ENCODE measurements around the gene SIGLEC14. TPM values are rescaled to one million over a fixed set of nuclear protein-coding genes. Genes with fewer than 3 reads are reported as not detected.
"Not testable (repeated sequence)": the region's sequence is repeated elsewhere in the genome, so short reads cannot be mapped to it uniquely, and the experiment has no call there.

The SIGLEC14 gene
- total RNA-seq, 1 donor from 2014 or later, result not detected

GRCh38 chr19:51632126-51632525 lies 14.5 kb downstream of the SIGLEC14 start:
- H3K36me3 Mint-ChIP-seq (ENCODE audit: unreplicated experiment), result no peaks in the 10 kb centered on the region
- TF ChIP-seq, protein P1, sequence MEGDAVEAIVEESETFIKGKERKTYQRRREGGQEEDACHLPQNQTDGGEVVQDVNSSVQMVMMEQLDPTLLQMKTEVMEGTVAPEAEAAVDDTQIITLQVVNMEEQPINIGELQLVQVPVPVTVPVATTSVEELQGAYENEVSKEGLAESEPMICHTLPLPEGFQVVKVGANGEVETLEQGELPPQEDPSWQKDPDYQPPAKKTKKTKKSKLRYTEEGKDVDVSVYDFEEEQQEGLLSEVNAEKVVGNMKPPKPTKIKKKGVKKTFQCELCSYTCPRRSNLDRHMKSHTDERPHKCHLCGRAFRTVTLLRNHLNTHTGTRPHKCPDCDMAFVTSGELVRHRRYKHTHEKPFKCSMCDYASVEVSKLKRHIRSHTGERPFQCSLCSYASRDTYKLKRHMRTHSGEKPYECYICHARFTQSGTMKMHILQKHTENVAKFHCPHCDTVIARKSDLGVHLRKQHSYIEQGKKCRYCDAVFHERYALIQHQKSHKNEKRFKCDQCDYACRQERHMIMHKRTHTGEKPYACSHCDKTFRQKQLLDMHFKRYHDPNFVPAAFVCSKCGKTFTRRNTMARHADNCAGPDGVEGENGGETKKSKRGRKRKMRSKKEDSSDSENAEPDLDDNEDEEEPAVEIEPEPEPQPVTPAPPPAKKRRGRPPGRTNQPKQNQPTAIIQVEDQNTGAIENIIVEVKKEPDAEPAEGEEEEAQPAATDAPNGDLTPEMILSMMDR (IDR thresholded peaks at IDR 0.05; ENCODE audit: partially characterized antibody, unreplicated experiment), result no peak
- DNase-seq, result no peak
- H3K27me3 Mint-ChIP-seq (ENCODE audit: unreplicated experiment), result peaks cover 5% of the 10 kb centered on the region
- no peak overlapping the region for H3K4me3 Mint-ChIP-seq (ENCODE audit: unreplicated experiment)
- H3K9me3 Mint-ChIP-seq (ENCODE audit: unreplicated experiment), result peaks cover 2% of the 10 kb centered on the region
- H3K4me1 Mint-ChIP-seq (ENCODE audit: low read depth, unreplicated experiment), result no peaks in the 10 kb centered on the region
- no peak overlapping the region for H3K27ac Mint-ChIP-seq (ENCODE audit: unreplicated experiment)

- not testable (repeated sequence) for H3K27me3 Mint-ChIP-seq (ENCODE audit: unreplicated experiment); H3K36me3 Mint-ChIP-seq (ENCODE audit: unreplicated experiment); H3K9me3 Mint-ChIP-seq (ENCODE audit: unreplicated experiment); H3K4me1 Mint-ChIP-seq (ENCODE audit: low read depth, unreplicated experiment); DNase-seq; H3K27ac Mint-ChIP-seq (ENCODE audit: unreplicated experiment); H3K4me3 Mint-ChIP-seq (ENCODE audit: unreplicated experiment)
Measured at GRCh38 chr19:51630315-51630714, 16.3 kb downstream of the SIGLEC14 start, which contains the start of gene SIGLEC5. Gene SIGLEC5, minus strand, starts transcription at chr19:51630401. Its CDS starts 66 bp downstream, at chr19:51630335.

- Mint-ChIP-seq H3K4me3 (ENCODE audit: unreplicated experiment) (no peak overlapping the region), H3K4me1 (ENCODE audit: low read depth, unreplicated experiment) (no peaks in the 10 kb centered on the region), H3K27me3 (ENCODE audit: unreplicated experiment) (peaks cover 10% of the 10 kb centered on the region), H3K36me3 (ENCODE audit: unreplicated experiment) (no peaks in the 10 kb centered on the region), H3K9me3 (ENCODE audit: unreplicated experiment) (peaks cover 2% of the 10 kb centered on the region), H3K27ac (ENCODE audit: unreplicated experiment) (no peak overlapping the region)
- TF ChIP-seq, protein P1 (IDR thresholded peaks at IDR 0.05; ENCODE audit: partially characterized antibody, unreplicated experiment), result no peak
- DNase-seq, result no peak
Measured at GRCh38 chr19:51628153-51628939, 18.3 kb downstream of the SIGLEC14 start.

DNA sequence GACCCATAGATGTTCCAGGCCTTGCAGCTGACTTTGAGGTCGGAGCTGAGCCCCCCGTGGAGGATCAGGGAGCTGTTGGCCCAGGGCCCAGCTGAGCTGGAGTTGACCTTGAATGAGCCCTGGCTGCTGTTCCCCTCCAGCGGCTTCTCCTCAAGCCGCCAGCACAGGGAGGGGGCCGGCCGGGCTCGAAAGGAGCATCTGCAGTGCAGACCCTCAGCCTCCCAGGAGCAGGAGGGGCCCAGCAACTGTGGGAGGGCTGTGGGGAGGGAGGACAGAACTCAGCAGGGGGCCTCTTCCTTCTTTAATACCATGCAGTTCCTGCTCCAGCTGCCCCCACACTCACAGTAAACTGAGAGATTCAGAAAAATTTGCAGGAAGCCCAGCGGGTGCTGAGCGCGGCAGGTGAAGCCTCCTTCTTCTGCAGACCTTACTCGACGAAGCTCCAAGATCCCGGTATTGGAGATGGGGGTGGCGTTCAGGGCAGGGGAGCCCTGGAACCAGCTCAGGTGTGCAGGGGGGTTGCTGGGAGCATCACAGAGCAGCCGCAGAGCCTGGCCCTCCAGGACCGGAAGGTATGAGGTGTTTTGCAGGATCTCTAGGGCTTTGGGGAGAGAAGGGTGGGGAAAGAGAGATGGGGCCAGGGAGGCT lies 19.0 kb downstream of the SIGLEC14 start:
- no peaks in the 10 kb centered on the region for H3K4me1 Mint-ChIP-seq (ENCODE audit: low read depth, unreplicated experiment)
- H3K27me3 Mint-ChIP-seq (ENCODE audit: unreplicated experiment), result peaks cover 10% of the 10 kb centered on the region
- H3K4me3 Mint-ChIP-seq (ENCODE audit: unreplicated experiment), result no peak overlapping the region
- TF ChIP-seq, protein P1 (IDR thresholded peaks at IDR 0.05; ENCODE audit: partially characterized antibody, unreplicated experiment), result no peak
- H3K36me3 Mint-ChIP-seq (ENCODE audit: unreplicated experiment), result no peaks in the 10 kb centered on the region
- H3K27ac Mint-ChIP-seq (ENCODE audit: unreplicated experiment), result no peak overlapping the region
- no peak for DNase-seq
- peaks cover 2% of the 10 kb centered on the region for H3K9me3 Mint-ChIP-seq (ENCODE audit: unreplicated experiment)

DNA sequence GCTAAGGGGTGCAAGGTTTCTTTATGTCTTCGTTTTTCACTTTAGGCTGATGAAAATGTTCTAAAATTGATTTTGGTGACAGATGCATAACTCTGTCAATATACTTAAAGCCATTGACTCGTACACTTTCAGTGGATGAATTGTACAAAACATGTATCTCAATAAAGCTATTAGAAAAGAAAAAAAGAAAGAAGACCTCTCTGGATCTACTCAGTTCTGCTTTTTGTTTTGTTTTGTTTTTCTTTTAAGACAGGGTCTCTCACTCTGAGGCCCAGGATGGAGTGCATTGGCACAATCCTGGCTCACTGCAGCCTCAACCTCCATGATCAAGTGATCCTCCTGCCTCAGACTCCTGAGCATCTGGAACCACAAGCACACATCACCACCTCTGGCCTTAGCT lies 19.9 kb downstream of the SIGLEC14 start:
- Mint-ChIP-seq H3K27ac (ENCODE audit: unreplicated experiment) (no peak overlapping the region), H3K9me3 (ENCODE audit: unreplicated experiment) (peaks cover 2% of the 10 kb centered on the region)

More for the DNA sequence above, 19.9 kb downstream of the SIGLEC14 start:
- Mint-ChIP-seq H3K27me3 (ENCODE audit: unreplicated experiment) (peaks cover 10% of the 10 kb centered on the region), H3K4me3 (ENCODE audit: unreplicated experiment) (no peak overlapping the region), H3K36me3 (ENCODE audit: unreplicated experiment) (no peaks in the 10 kb centered on the region), H3K4me1 (ENCODE audit: low read depth, unreplicated experiment) (no peaks in the 10 kb centered on the region)
- DNase-seq, result no peak
- TF ChIP-seq, protein P1 (IDR thresholded peaks at IDR 0.05; ENCODE audit: partially characterized antibody, unreplicated experiment), result no peak
